ENCODE data around the gene ZNF646. TPM values are rescaled to one million over a fixed set of nuclear protein-coding genes. Genes with fewer than 3 reads are reported as not detected.

The ZNF646 gene
- total and polyA plus RNA-seq, 4 donors, result 0.89 to 9.6 (median 4.0) TPM

- no peak overlapping the region for H3K4me3 ChIP-seq (ENCODE audit: low read depth in 1 of 3, low read length in 3 of 3)
- no peak for DNase-seq (ENCODE audit: low spot score)
- H3K9me3 ChIP-seq (ENCODE audit: control insufficient read depth in 4 of 4, low read length in 3 of 4), result no peaks in the 10 kb centered on the region
- H3K4me1 ChIP-seq (ENCODE audit: control insufficient read depth in 4 of 4, insufficient read depth in 4 of 4, low read length in 3 of 4), result peaks cover under 1 to 7% (median 2%) of the 10 kb centered on the region in 4 donors
- no peak for TF ChIP-seq TAF1 (conservative IDR thresholded peaks at IDR 0.05)
- TF ChIP-seq EGR1 (IDR thresholded peaks at IDR 0.05; ENCODE audit: low read depth in 2 of 2), result no peak
- TF ChIP-seq YY1 (IDR thresholded peaks at IDR 0.05), result no peak
- no peak for TF ChIP-seq FOXA1 (IDR thresholded peaks at IDR 0.05)
- TF ChIP-seq GABPA (IDR thresholded peaks at IDR 0.05 in 1 of 2, conservative IDR thresholded peaks at IDR 0.05 in 1 of 2), result no peak
- TF ChIP-seq SP1 (IDR thresholded peaks at IDR 0.05), result no peak
- TF ChIP-seq FOXA2 (IDR thresholded peaks at IDR 0.05), result no peak
- no peak for TF ChIP-seq ZBTB33 (IDR thresholded peaks at IDR 0.05)
- no peak for TF ChIP-seq REST (IDR thresholded peaks at IDR 0.05)
- no peak for TF ChIP-seq HNF4A (conservative IDR thresholded peaks at IDR 0.05)
- TF ChIP-seq RAD21 (IDR thresholded peaks at IDR 0.05), result no peak
- TF ChIP-seq NR2F2 (IDR thresholded peaks at IDR 0.05), result no peak
- no peak overlapping the region for H3K9ac ChIP-seq (ENCODE audit: low read depth in 1 of 2, low read length in 2 of 2)
- H3K27me3 ChIP-seq (ENCODE audit: control insufficient read depth in 4 of 4, insufficient read depth in 4 of 4, low read length in 3 of 4), result no peaks in the 10 kb centered on the region
- H3K27ac ChIP-seq (ENCODE audit: low read depth in 1 of 2, low read length in 2 of 2), result no peak overlapping the region
- no peaks in the 10 kb centered on the region for H3K36me3 ChIP-seq (ENCODE audit: control insufficient read depth in 4 of 4, insufficient read depth in 3 of 4, low read depth in 1 of 4, low read length in 3 of 4)
- 94% methylated on average over 5 of the region's 5 CpGs for WGBS
These were observed 45.0 kb upstream of the ZNF646 start for GRCh38 chr16:31029272-31029671.

GRCh38 chr16:31031276-31031675 is 42.9 kb upstream of the ZNF646 start:
- H3K4me3 ChIP-seq (ENCODE audit: low read depth in 1 of 3, low read length in 3 of 3), result no peak overlapping the region
- peaks cover 4 to 13% (median 7%) of the 10 kb centered on the region in 4 donors for H3K4me1 ChIP-seq (ENCODE audit: control insufficient read depth in 4 of 4, insufficient read depth in 4 of 4, low read length in 3 of 4)
- no peaks in the 10 kb centered on the region for H3K27me3 ChIP-seq (ENCODE audit: control insufficient read depth in 4 of 4, insufficient read depth in 4 of 4, low read length in 3 of 4)
- 92% methylated on average over 4 of the region's 4 CpGs for WGBS
- no peak for DNase-seq (ENCODE audit: low spot score)
- no peak overlapping the region for H3K9ac ChIP-seq (ENCODE audit: low read depth in 1 of 2, low read length in 2 of 2)
- TF ChIP-seq FOXA2 (IDR thresholded peaks at IDR 0.05), result no peak
- TF ChIP-seq RAD21 (IDR thresholded peaks at IDR 0.05), result no peak
- no peak for TF ChIP-seq JUND (IDR thresholded peaks at IDR 0.05)
- TF ChIP-seq HNF4A (conservative IDR thresholded peaks at IDR 0.05), result no peak
- no peak for TF ChIP-seq EGR1 (IDR thresholded peaks at IDR 0.05; ENCODE audit: low read depth in 2 of 2)
- TF ChIP-seq ATF3 (IDR thresholded peaks at IDR 0.05), result no peak
- no peak for TF ChIP-seq RXRA (IDR thresholded peaks at IDR 0.05)
- no peak for TF ChIP-seq TAF1 (conservative IDR thresholded peaks at IDR 0.05)
- TF ChIP-seq CTCF (IDR thresholded peaks at IDR 0.05; ENCODE audit: low read depth, low read length, missing input control), result no peak
- TF ChIP-seq YY1 (IDR thresholded peaks at IDR 0.05), result no peak
- no peak for TF ChIP-seq NR2F2 (IDR thresholded peaks at IDR 0.05)
- no peak for TF ChIP-seq GABPA (IDR thresholded peaks at IDR 0.05 in 1 of 2, conservative IDR thresholded peaks at IDR 0.05 in 1 of 2)
- TF ChIP-seq FOXA1 (IDR thresholded peaks at IDR 0.05), result no peak
- no peaks in the 10 kb centered on the region for H3K9me3 ChIP-seq (ENCODE audit: control insufficient read depth in 4 of 4, low read length in 3 of 4)
- no peak overlapping the region for H3K27ac ChIP-seq (ENCODE audit: low read depth in 1 of 2, low read length in 2 of 2)
- H3K36me3 ChIP-seq (ENCODE audit: control insufficient read depth in 4 of 4, insufficient read depth in 3 of 4, low read depth in 1 of 4, low read length in 3 of 4), result peaks cover 1 to 7% (median 3%) of the 10 kb centered on the region in 4 donors

Data from liver (tissue), 9 donors.